SK-N-SH treated with all-trans-retinoic acid at 6 μM for 48 hours (cell line): ENCODE data around the gene SLC24A4.

Experiments used
- ATAC-seq: fragments of 200-7000 bp; cut with Tn5 transposase; 3 replicates; pipeline ENCODE4 v1.9.1; 2020; ENCODE audit warnings: mild to moderate bottlenecking, moderate library complexity
- ARNTL ChIP-seq: fragments of 450-650 bp; formaldehyde crosslinking; IDR thresholded peaks from 2 replicates; pipeline ENCODE4 v1.5.0; 2020; ENCODE audit warnings: low read depth, mild to moderate bottlenecking, moderate library complexity, borderline replicate concordance
- CSRNP3 ChIP-seq: fragments of 250-450 bp; sonication (Bioruptor Pico); IDR thresholded peaks from 2 replicates; pipeline ENCODE4 v1.5.1; 2021; ENCODE audit warnings: mild to moderate bottlenecking, moderate library complexity
- ESRRG ChIP-seq: fragments of 250-450 bp; sonication (Bioruptor Pico); IDR thresholded peaks from 2 replicates; pipeline ENCODE4 v1.6.1; 2021; ENCODE audit warnings: mild to moderate bottlenecking
- ISL1 ChIP-seq: fragments of 250-450 bp; sonication (Bioruptor Pico); IDR thresholded peaks from 2 replicates; pipeline ENCODE4 v2.1.2; 2022; ENCODE audit warnings: mild to moderate bottlenecking, moderate library complexity
- OSR1 ChIP-seq: fragments of 250-450 bp; sonication (Bioruptor Pico); IDR thresholded peaks from 2 replicates; pipeline ENCODE4 v1.8.0; 2022; ENCODE audit warnings: moderate library complexity, mild to moderate bottlenecking, inconsistent platforms
- PATZ1 ChIP-seq: fragments of 250-450 bp; sonication (Bioruptor Pico); IDR thresholded peaks from 2 replicates; pipeline ENCODE4 v1.8.0; 2020; ENCODE audit warnings: mild to moderate bottlenecking, moderate library complexity, borderline replicate concordance
- POU6F1 ChIP-seq: fragments of 250-450 bp; sonication (Bioruptor Pico); IDR thresholded peaks from 2 replicates; pipeline ENCODE4 v1.8.0; 2021; ENCODE audit warnings: low read depth, mild to moderate bottlenecking, moderate library complexity, borderline replicate concordance
- PPARA ChIP-seq: fragments of 250-450 bp; sonication (Bioruptor Pico); IDR thresholded peaks from 2 replicates; pipeline ENCODE4 v1.5.0; 2020; ENCODE audit warnings: mild to moderate bottlenecking, borderline replicate concordance
- RARB ChIP-seq: fragments of 250-450 bp; sonication (Bioruptor Pico); IDR thresholded peaks from 2 replicates; pipeline ENCODE4 v1.8.0; 2021; ENCODE audit warnings: mild to moderate bottlenecking, moderate library complexity
- TCF4 ChIP-seq: fragments of 250-450 bp; sonication (Bioruptor Pico); IDR thresholded peaks from 2 replicates; pipeline ENCODE4 v1.8.0; 2021; ENCODE audit warnings: mild to moderate bottlenecking, moderate library complexity, borderline replicate concordance
- TOX ChIP-seq: fragments of 250-450 bp; sonication (Bioruptor Pico); IDR thresholded peaks from 2 replicates; pipeline ENCODE4 v1.8.0; 2021; ENCODE audit warnings: mild to moderate bottlenecking, moderate library complexity, borderline replicate concordance
- TSHZ2 ChIP-seq: fragments of 250-450 bp; sonication (Bioruptor Pico); IDR thresholded peaks from 2 replicates; pipeline ENCODE4 v1.5.0; 2020; ENCODE audit warnings: mild to moderate bottlenecking, moderate library complexity
- ZC3H10 ChIP-seq: fragments of 250-450 bp; sonication (Bioruptor Pico); IDR thresholded peaks from 2 replicates; pipeline ENCODE4 v1.5.1; 2021; ENCODE audit warnings: mild to moderate bottlenecking, moderate library complexity
- ZFP3 ChIP-seq: fragments of 250-450 bp; sonication (Bioruptor Pico); IDR thresholded peaks from 2 replicates; pipeline ENCODE4 v1.5.0; 2020; ENCODE audit warnings: mild to moderate bottlenecking, moderate library complexity
- ZFP30 ChIP-seq: fragments of 450-650 bp; formaldehyde crosslinking; IDR thresholded peaks from 2 replicates; pipeline ENCODE4 v1.5.0; 2022; ENCODE audit warnings: mild to moderate bottlenecking, moderate library complexity
- ZNF565 ChIP-seq: fragments of 450-650 bp; formaldehyde crosslinking; conservative IDR thresholded peaks from 2 replicates; pipeline ENCODE4 v1.5.0; 2020; ENCODE audit warnings: low read depth, mild to moderate bottlenecking, moderate library complexity
- ZNF70 ChIP-seq: fragments of 450-650 bp; formaldehyde crosslinking; IDR thresholded peaks from 2 replicates; pipeline ENCODE4 v1.5.0; 2020; ENCODE audit warnings: mild to moderate bottlenecking, moderate library complexity
- ZNF8 ChIP-seq: fragments of 450-650 bp; formaldehyde crosslinking; IDR thresholded peaks from 2 replicates; pipeline ENCODE4 v1.5.0; 2020; ENCODE audit warnings: mild to moderate bottlenecking, moderate library complexity
- TF ChIP-seq, protein P1 (sequence below): fragments of 250-450 bp; sonication (Bioruptor Pico); IDR thresholded peaks from 2 replicates; pipeline ENCODE4 v1.5.1; 2020; ENCODE audit warnings: low read depth, mild to moderate bottlenecking, moderate library complexity

SLC24A4 gene

GRCh38 chr14:92525322-92526095 is 202.5 kb downstream of the SLC24A4 start:
- TF ChIP-seq RARB (CRISPR knock-in tag): no peak
- no peak for TF ChIP-seq ZC3H10 (CRISPR knock-in tag)
- TF ChIP-seq TOX: no peak
- TF ChIP-seq POU6F1 (CRISPR knock-in tag): no peak
- no peak for TF ChIP-seq ISL1 (CRISPR knock-in tag)
- TF ChIP-seq ESRRG (CRISPR knock-in tag): no peak
- TF ChIP-seq, protein P1, sequence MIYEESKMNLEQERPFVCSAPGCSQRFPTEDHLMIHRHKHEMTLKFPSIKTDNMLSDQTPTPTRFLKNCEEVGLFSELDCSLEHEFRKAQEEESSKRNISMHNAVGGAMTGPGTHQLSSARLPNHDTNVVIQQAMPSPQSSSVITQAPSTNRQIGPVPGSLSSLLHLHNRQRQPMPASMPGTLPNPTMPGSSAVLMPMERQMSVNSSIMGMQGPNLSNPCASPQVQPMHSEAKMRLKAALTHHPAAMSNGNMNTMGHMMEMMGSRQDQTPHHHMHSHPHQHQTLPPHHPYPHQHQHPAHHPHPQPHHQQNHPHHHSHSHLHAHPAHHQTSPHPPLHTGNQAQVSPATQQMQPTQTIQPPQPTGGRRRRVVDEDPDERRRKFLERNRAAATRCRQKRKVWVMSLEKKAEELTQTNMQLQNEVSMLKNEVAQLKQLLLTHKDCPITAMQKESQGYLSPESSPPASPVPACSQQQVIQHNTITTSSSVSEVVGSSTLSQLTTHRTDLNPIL (CRISPR knock-in tag): no peak
- TF ChIP-seq ARNTL (CRISPR knock-in tag): no peak
- TF ChIP-seq PPARA (CRISPR knock-in tag): no peak
- TF ChIP-seq ZNF565 (CRISPR knock-in tag): no peak
- no peak for TF ChIP-seq TSHZ2 (CRISPR knock-in tag)
- TF ChIP-seq CSRNP3 (CRISPR knock-in tag): no peak
- TF ChIP-seq TCF4 (CRISPR knock-in tag): no peak
- no peak for TF ChIP-seq ZFP3 (CRISPR knock-in tag)
- no peak for TF ChIP-seq ZNF70 (CRISPR knock-in tag)
- TF ChIP-seq ZNF8 (CRISPR knock-in tag): no peak
- TF ChIP-seq ZFP30 (CRISPR knock-in tag): no peak
- no peak for TF ChIP-seq OSR1 (CRISPR knock-in tag)
- no peak for ATAC-seq

- TF ChIP-seq, protein P1 (CRISPR knock-in tag): no peak
- no peak for TF ChIP-seq ARNTL (CRISPR knock-in tag)
- no peak for TF ChIP-seq CSRNP3 (CRISPR knock-in tag)
- no peak for TF ChIP-seq PATZ1
- ATAC-seq: no peak
These were observed 204.8 kb downstream of the SLC24A4 start for GRCh38 chr14:92527721-92528120.
